Stimulated activated CD8-positive, alpha-beta memory T cell treated with anti-CD3 and anti-CD28 coated beads, Interleukin-12 subunit alpha, Interleukin-12 subunit beta, amount 100 ng/mL, for 1 hour (primary cell): Measurements from ENCODE around the gene TAMALIN.
A peak's percentile ranks its signal among the peaks of the same experiment; 100 is the strongest.

ENCODE experiments used
- DNase-seq: peaks from one replicate; pipeline ENCODE4 v3.0.0-alpha.2; 2020; ENCODE audit warnings: low read depth

Gene TAMALIN

DNA sequence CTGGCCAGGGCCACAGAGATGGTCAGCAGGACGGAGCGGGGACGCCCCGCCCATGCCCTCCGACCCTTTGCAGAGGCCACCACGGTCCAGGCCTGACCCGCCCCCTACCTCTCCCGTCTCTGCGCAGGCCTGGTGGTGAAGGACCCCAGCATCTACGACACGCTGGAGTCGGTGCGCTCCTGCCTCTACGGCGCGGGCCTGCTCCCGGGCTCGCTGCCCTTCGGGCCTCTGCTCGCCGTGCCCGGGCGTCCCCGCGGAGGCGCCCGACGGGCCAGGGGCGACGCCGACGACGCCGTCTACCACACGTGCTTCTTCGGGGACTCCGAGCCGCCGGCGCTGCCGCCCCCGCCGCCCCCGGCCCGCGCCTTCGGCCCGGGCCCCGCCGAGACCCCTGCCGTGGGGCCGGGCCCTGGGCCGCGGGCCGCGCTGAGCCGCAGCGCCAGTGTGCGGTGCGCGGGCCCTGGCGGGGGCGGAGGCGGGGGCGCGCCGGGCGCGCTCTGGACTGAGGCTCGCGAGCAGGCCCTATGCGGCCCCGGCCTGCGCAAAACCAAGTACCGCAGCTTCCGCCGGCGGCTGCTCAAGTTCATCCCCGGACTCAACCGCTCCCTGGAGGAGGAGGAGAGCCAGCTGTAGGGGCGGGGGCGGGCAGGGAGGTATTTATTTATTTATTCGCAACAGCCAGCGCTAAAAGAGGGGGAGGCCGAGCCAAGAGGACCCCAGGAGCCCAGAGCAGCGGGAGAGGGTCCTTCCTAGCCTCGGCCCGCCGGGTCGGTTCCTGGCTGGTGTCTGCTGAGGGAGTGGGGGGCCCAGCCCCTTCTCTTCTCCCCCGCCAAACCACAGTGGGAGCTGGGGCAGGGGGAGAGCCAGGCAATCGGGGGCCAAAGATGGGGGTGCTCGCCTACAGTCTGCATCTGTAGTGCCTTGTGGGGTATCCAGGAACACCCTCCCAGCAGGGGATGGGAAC is 8.1 kb downstream of the TAMALIN start:
- no peak for DNase-seq

DNA sequence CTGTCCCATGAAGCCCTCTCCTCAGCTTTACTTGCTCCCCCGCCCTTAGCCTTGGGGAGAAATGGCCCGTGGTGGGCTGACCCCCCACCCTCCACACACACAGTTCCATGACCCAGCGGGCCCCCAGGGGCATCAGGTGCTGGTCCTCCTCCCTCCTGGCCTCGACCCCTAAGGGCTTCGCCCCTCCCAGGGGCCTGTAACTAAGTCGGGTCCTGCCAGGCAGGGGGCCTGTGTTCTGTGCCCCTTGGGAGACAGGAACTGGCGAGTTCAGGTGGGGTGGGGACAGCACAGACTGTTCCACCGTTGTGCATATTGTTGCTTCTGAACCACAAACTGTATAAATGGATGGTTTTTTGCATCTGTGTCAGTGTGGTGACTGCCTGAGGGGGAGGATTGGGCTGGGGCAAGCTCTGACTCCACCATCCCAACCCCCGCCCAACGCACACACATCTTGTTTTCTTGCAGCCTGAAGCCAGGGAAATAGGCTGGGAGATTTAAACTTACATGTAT is 8.8 kb downstream of the TAMALIN start:
- DNase-seq = no peak

DNA sequence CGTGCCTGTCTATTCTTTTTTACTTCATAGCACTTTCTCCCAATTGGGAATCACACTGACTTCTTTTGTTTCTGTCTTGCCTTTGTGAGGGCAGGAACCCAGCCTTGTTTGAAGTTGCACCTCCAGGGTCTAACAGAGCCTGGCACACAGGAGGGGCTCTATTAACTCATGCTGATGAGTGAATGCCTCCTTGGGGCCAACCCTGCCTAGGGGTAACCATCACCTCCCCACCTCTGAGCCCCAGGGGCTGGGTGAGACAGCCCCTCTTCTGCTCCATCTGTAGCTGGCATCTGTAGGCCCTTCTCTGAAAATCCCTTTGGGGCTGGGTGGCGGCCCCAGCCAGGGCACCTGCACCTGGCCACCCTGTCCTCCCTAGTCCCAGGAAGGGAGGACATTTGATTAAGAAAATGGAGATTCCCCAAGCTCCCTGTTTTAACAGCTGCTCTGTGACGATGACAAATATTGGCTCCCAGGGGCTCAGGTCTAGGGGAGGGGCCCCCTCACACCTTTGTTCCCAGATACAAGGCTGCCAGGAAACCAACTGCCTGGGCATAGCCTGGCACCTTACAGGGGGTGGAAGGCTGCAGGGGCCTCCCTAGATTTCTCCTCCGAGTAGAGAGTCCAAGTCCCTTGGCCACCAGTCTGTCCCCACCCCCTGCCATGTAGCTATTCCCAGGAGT is 11.8 kb downstream of the TAMALIN start:
- DNase-seq = no peak

DNA sequence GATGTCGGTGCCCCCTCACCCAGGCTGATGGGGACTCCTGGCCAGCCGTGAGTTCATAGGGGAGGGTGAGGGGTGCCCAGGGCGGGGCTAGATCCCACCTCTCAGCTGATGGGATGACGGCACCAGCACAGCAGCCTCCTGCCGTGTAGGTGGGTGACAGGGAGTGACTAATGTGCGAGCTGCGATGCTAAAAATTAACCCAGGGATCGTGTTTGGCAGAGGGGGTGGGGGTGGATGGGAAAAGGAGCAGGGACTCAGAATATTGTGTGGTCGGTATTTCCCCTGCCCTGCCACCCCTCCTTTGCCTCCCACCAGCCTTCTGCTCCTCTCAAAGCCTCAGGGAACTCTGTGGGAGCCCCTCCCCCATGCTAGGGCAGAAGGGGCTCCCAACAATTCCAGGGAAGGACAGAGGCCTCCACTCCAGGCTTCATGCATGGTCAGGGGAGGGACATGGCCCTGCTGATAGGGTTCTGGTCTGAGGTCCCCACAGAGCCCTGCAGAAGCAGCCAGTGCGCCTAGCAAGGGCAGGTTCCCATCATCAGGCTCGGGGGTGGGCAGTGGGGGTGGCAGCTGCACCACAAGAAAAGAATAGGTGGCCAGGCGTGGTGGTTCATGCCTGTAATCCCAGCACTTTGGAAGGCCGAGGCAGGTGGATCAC is 12.5 kb downstream of the TAMALIN start:
- DNase-seq = no peak

DNA sequence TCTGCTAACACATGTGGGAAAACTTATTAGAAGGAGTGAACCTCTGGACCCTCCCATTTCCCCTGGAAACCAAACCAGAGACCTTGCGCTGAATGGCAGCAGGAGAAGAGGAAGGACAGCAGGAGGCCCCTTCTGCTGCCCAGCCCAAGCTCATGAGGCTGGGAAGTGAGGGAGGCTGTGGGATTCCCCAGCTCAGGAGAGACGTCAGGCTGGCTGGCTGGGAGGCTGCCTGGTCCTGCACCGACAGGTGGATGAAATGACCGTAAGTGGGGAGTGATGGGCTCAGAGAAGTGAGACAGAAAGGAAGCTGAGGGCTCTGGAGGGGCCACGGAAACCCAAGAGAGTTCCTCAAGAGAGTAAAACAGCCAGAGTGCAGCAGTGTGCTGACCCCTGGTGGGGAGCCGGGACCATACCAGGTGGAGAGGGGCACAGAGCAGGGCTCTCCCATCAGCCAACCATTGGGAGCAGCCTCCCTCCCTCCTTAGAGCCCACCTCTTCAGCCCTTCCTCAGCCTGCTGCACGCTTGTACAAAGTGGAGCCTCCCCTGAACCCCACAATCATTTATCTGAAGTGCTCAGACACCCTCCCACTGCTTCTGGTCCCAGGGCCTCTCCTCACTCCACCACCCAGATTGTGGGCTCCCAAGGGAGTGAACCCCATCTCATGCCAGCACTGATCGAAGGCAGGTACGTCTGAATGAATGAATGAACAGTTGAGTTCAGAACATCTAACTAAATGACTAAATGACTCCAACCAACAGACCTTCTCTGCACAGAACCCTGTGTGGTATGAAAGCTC is 14.0 kb downstream of the TAMALIN start:
- no peak for DNase-seq

DNA sequence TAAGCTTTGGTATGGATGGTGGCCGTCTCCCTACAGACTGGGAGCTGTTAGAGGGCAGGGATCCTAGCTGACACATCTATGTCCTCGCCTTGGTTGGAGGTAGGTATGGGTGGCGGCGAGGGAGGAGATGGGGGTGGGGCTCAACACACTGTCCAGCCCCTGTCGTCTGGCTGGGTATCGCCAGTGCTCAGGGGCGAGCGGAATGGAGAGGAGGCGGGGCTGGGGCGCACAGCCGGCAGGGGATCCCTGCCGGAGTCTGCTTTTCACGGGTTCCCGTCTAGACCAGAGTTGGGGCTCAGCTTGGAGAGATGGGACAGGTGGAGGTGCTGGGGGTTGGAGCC is 16.1 kb downstream of the TAMALIN start:
- DNase-seq = no peak

DNA sequence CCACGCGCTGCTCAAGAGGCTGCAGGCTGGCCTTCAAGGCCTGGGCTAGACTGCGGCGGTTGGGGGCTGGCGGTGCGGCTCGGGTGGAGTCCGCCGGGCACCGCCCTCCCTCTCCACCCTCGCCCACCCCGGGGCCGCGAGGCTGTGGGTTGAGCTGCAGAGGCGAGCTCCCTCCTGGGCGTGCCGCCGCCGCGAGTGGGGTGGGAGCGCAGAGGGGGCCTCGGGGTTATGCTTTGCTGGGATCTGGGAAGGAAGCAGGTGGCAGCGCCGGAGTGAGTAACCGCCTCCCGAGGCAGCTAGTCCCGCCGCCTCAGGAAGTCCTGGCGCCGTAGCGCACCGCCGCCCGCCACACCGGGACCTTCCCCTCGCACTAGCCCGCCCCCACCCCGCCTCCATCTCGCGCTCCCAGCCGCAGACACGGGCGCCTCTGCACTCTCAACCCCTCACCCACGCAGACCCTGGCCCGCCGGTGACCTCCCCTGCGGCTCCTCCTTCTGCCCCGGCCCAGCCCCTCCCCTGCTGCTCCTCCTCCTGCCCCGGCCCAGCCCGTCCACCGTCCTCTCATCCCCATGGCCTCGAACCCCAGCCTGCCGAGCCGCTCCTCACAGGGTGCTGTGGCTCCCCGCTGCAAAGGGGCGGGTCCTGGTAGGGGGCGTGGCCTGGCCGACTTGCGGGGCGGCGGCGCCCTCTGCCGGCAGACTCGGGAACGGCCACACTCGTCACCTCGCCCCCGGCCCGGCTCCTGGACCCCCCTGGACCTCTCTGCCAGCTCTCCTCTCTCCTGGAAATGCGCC is 16.6 kb downstream of the TAMALIN start:
- peak; percentile 86 for DNase-seq

DNA sequence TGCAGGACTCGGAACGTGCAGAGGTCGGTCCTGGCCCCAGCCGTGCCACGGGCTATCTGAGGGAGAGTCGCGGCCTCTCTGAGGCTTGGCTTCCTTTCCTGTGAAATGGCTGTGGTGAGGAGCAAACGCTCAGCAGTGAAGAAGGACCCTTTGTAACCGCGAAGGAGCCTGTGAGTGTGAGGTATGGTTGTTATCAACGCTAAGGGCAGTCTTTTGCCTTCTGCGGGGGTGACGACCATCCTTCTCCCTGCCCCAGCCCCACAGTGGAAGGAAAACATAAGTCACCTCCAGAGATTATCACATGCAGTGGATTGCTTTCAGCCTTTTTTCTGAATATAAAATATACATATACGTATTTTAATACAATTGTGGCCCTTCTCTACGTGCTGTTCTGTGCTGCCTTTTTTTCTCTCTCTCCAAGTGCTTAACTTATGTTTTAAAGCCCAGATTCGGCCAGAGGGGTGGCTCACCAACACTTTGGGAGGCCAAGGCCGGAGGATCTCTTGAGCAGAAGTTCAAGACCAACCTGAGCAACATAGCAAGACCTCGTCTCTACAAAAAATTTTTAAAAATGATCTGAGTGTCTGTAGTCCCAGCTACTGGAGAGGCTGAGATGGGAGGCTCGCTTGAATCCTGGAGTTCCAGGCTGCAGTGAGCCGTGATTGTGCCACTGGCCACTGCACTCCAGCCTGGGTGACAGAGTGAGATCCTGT is 17.4 kb downstream of the TAMALIN start:
- DNase-seq = no peak

DNA sequence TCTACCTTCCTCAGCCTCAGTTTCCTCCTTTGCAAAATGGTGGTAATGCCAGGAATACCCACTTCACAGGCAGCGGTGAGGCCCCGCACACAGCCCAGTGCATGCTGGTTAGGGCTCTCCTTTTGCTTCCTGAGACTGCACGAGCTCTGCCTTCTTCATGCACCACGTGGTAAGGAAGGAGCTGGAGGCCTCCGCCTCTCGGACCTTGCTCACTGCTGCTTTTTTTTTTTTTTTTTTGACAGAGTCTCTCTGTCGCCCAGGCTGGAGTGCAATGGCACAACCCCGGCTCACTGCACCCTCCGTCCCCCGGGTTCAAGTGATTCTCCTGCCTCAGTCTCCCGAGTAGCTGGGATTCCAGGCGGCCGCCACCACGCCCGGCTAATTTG is 18.1 kb downstream of the TAMALIN start:
- no peak for DNase-seq

DNA sequence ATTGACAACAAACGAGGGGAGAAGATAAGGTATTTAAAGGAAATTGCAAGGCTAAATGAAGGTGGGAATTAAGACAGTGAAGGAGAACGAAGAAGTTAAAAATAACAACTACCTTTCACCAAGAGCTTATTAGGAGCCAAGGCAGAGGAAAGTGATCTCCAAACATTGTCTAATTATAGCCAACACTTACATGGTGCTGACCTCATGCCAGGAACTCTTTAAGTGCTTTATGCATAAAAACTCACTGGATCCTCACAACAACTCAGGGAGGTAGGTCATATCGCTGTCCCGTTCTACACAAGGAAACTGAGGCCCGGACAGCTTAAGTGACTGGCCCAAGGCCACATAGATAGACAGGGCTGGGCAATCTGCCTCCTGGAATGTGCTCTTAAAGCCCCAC is 19.5 kb downstream of the TAMALIN start:
- DNase-seq = no peak

DNA sequence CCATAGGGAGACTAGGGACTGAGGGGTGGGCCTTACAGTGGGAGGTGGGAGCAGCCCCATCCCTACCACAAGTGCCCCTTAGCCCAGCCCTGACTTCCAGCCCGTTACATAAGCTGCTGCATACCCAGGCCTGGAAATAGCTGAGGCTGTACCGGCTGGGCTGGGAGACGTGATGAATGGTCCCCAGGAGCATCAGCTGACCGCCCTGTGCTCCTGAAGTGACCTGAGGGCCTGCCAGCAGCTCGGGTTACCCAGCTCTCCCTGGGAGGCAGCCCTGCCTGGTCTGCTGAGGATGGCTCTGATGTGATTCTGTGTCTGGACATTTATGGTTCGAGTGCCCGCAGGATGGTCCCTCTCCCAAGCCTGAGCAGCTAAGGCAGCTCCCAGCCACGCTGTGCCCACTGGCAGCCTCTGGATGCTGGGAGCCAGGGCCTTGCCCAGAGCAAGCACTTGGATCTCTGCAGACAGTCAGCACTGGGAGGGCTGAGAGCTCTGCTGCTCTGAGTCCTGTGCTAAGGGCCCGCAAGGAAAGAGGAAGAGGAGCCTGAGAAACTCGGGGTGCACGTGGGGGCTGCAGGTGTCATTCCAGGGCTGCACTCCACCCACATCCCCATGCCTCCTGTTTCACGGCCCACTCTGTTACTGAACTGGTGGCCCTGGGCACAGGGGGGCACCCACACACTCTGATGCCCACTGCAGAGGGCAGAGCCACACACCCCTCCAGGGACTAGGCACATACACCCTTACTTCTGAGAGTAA is 20.5 kb downstream of the TAMALIN start:
- no peak for DNase-seq

DNA sequence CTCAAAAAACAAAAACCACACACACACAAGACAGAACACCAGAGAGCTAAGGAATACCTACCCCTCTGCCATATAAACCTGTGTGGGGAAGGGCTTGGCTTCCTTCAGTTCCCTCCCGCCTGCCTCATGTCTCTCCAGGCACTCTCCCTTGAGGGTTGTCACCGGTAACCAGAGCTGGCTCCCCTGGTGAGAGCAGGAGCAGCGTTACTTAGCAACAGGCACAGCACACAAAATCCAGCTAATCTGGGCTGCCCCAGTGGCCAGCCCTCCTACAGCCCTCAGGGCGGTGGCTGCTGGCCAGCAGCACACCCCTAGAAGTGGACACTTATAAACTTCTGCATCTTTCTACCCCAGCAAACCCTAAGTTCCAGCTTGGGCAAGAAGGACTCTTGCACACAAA is 22.9 kb downstream of the TAMALIN start:
- DNase-seq = no peak

DNA sequence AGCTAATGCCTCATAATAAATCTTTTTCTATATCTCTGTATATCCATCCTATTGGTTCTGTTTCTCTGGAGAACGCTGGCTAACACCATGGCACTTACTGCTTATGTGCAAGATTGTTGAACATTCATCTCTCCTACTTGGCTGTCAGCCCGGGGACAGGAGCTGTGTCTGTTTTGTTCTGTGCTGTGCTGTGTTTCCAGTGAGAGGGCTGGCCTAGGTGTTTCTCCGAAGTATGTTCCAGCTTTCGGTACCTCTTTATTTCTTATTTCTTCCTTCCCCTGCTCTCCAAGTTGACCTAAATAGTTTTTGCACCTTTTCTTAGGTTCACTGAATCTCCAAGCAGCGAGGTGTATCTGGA is 25.7 kb downstream of the TAMALIN start:
- DNase-seq = no peak

DNA sequence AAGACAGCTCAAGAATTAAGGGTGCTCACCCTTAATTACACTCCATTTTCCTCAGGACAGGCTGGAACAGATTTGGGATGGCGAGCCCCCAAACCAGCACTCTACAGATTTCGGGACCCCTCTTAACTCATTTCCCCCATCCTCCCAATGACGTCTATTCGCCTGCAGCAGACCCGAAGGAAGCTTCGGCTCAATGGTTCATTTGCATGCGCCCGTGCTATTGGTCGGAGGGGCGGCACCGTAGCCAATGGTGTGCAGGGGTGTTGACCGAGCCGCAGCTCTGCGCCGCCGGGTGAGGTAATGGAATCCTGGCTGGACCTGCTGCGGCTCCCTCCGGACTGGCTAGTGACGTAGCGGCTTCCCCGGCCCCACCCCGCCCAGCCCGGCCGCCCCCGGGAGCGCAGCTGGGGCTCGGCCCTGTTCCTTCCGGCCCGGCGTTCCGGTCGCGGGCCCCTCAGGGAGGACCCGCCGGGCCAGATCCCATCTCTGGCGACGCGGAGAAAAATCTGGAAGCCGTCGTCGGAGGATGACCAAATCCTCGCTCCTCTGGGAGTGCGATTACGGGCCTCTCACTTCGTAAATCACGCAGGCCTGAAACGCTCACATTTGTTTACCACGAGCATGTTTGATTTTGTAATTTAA is 26.2 kb downstream of the TAMALIN start:
- peak; percentile 81 for DNase-seq

DNA sequence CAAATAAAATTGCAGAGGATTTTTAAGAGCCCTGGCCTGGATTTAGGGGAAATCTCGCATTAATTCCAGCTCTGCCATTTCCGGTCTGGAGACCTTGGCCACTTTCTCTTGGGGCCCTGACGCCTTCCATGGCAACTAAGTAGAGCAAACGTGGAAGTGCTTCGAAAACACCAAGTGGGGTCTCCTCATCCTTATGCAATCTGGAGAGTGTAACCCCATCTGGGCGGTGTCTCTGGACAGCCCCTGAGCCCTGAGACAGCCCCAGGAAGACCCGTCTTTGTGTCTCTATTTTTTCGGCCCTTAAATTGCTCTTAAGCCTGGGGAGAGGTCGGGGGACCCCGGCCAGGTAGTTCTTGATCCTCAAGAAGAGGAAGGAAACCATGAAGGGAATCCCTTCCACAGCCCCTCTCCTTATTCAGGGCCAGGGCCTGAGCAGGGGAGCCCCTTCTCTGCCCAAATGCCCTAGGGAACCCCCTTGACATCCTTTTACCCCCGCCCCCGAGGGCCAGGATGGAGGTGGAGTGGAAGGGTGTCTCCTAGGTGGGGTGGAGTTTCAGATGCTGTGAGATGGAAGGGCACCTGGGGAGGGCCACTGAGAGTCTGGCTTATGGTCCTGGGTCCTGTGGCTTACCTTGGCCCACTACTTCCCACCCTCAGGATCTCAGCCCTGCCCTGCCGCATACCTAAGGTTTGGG is 26.8 kb downstream of the TAMALIN start:
- no peak for DNase-seq

DNA sequence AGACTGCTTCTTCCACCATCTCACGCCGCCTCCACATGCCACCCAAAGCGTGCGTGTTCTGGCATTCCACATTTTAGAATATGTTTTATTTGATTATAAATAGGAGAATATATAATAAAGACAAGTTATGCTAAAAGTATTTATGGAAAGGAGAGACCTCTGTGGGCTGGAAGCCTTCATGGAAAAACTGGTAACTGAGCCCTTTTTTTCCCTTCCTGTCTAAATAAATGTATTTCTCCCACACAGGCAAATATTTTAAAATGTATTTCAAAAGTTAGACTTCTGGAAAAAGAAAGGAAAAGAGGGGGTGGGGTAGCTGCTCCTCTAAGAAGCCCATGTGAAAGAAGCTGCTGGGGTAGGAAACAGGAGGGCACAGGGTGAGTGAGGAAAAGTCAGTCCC is 28.4 kb downstream of the TAMALIN start:
- no peak for DNase-seq

DNA sequence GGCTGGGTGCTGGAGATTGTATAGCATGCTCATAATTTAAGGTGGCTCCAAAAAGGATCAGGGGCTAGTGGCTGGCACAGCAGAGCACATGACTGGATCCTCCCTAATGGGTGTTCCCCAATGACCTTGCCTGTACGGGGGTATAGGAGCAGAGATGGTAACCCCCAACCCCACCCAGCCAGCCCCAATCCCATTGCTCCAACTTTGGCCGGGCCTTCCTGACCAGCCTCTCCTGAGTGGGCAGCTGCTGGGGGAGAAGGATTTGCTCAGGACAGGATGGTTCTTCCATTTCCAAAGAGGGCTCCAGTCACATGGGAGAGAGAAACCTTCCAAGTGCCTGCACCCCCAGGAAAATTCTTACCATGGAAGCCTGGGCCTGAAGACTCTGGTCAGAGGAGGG is 29.2 kb downstream of the TAMALIN start:
- no peak for DNase-seq

DNA sequence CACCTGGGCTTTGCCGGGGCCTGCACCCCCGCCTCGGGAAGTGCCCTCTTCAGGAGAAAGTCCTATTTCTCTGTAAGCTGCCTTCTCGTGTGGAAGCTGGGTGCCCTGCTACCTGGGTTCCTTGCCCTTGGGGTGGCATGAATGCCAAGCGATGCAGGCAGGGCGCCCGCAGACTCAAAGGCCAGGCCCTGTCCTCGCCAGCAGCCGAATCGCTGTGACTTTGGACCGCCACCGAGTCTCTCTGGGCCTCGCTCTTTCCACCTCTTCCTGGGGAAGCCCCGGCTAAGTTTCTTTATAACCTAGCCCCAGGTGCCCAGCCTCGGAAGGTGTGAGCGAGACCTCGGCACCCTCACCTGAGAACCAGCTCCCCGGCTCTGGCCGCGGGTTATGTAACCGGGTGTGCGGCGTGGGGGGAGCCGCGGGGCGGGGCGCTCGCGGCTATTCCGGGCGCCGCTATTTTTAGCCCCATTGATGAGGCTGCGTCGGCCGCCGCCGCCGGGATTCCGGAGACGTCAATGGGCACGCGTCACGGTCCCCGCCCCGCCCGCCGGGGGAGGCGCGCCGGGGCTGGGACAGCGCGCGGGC is 29.9 kb downstream of the TAMALIN start:
- DNase-seq = peak; percentile 85
